ENCODE data around the gene HSF2BP.
"Not testable (repeated sequence)": the region's sequence is repeated elsewhere in the genome, so short reads cannot be mapped to it uniquely, and the experiment has no call there.

The HSF2BP gene

GRCh38 chr21:43659136-43660000 lies at the start of gene HSF2BP, which contains the start of gene RRP1B:
Gene HSF2BP, minus strand, starts transcription at chr21:43659488. Its CDS starts 1,392 bp downstream, at chr21:43658096.
Gene RRP1B, plus strand, starts transcription at chr21:43659560. Its CDS starts 105 bp downstream, at chr21:43659665.
- DNase-seq (ENCODE audit: low spot score), result peak; percentile 98

GRCh38 chr21:43708745-43709381 lies 49.6 kb upstream of the HSF2BP start:
- DNase-seq (ENCODE audit: low spot score), result no peak

GRCh38 chr21:43707462-43707861 lies 48.2 kb upstream of the HSF2BP start:
- DNase-seq (ENCODE audit: low spot score), result no peak

GRCh38 chr21:43703035-43703880 lies 44.0 kb upstream of the HSF2BP start:
- peak; percentile 49 for DNase-seq (ENCODE audit: low spot score)

GRCh38 chr21:43702785-43703034 lies 43.4 kb upstream of the HSF2BP start:
- peak; percentile 52 for DNase-seq (ENCODE audit: low spot score)

- DNase-seq (ENCODE audit: low spot score), result no peak
These were observed 42.9 kb upstream of the HSF2BP start for GRCh38 chr21:43701936-43702784.

- no peak for DNase-seq (ENCODE audit: low spot score)
These were observed 40.8 kb upstream of the HSF2BP start for GRCh38 chr21:43699933-43700599.

- DNase-seq (ENCODE audit: low spot score), result not testable (repeated sequence)
These were observed 40.1 kb upstream of the HSF2BP start for GRCh38 chr21:43699492-43699777.

- peak; percentile 36 for DNase-seq (ENCODE audit: low spot score)
These were observed 38.7 kb upstream of the HSF2BP start for GRCh38 chr21:43697758-43698643.

GRCh38 chr21:43696214-43696613 lies 36.9 kb upstream of the HSF2BP start:
- DNase-seq (ENCODE audit: low spot score), result no peak

GRCh38 chr21:43694437-43695079 lies 35.3 kb upstream of the HSF2BP start:
- DNase-seq (ENCODE audit: low spot score), result no peak

GRCh38 chr21:43693981-43694380 lies 34.7 kb upstream of the HSF2BP start:
- no peak for DNase-seq (ENCODE audit: low spot score)

GRCh38 chr21:43692949-43693348 lies 33.7 kb upstream of the HSF2BP start:
- no peak for DNase-seq (ENCODE audit: low spot score)

GRCh38 chr21:43691801-43692200 lies 32.5 kb upstream of the HSF2BP start:
- no peak for DNase-seq (ENCODE audit: low spot score)

GRCh38 chr21:43691086-43691795 lies 32.0 kb upstream of the HSF2BP start:
- no peak for DNase-seq (ENCODE audit: low spot score)

GRCh38 chr21:43690346-43690745 lies 31.1 kb upstream of the HSF2BP start:
- no peak for DNase-seq (ENCODE audit: low spot score)

GRCh38 chr21:43689556-43690337 lies 30.5 kb upstream of the HSF2BP start:
- DNase-seq (ENCODE audit: low spot score), result no peak

GRCh38 chr21:43688906-43689305 lies 29.6 kb upstream of the HSF2BP start:
- DNase-seq (ENCODE audit: low spot score), result no peak

Measured in AG20443 (cell line).